ENCODE measurements around the gene CCDC30. TPM values are rescaled to one million over a fixed set of nuclear protein-coding genes. Genes with fewer than 3 reads are reported as not detected.

Gene CCDC30
- total RNA-seq, 1 donor from 2014 or later = 1.0 TPM

GRCh38 chr1:42449256-42449655 lies 13.8 kb upstream of the CCDC30 start:
- H3K4me1 ChIP-seq (ENCODE audit: control insufficient read depth in 3 of 3, insufficient read depth in 3 of 3, low read length in 3 of 3) = no peaks in the 10 kb centered on the region
- no peaks in the 10 kb centered on the region for H3K9me3 ChIP-seq (ENCODE audit: control insufficient read depth in 3 of 3, low read length in 3 of 3)

GRCh38 chr1:42450061-42450460 lies 13.0 kb upstream of the CCDC30 start:
- Histone ChIP-seq H3K9me3 (ENCODE audit: control insufficient read depth in 3 of 3, low read length in 3 of 3) (no peaks in the 10 kb centered on the region), H3K36me3 (ENCODE audit: control insufficient read depth in 3 of 3, insufficient read depth in 3 of 3, low read length in 3 of 3) (no peaks in the 10 kb centered on the region), H3K27me3 (ENCODE audit: control insufficient read depth in 3 of 3, insufficient read depth in 3 of 3, low read length in 3 of 3) (no peaks in the 10 kb centered on the region), H3K27ac (ENCODE audit: low read depth, low read length) (no peak overlapping the region), H3K4me1 (ENCODE audit: control insufficient read depth in 3 of 3, insufficient read depth in 3 of 3, low read length in 3 of 3) (peaks cover 0 to 1% (median 0%) of the 10 kb centered on the region in 3 donors), H3K9ac (ENCODE audit: low read depth in 1 of 3, low read length in 3 of 3) (no peak overlapping the region), H3K4me3 (ENCODE audit: low read length in 3 of 3) (no peak overlapping the region)

More at GRCh38 chr1:42449256-42449655, 13.8 kb upstream of the CCDC30 start:
- Histone ChIP-seq H3K4me3 (ENCODE audit: low read length in 3 of 3) (no peak overlapping the region), H3K9ac (ENCODE audit: low read depth in 1 of 3, low read length in 3 of 3) (no peak overlapping the region), H3K27ac (ENCODE audit: low read depth, low read length) (no peak overlapping the region), H3K27me3 (ENCODE audit: control insufficient read depth in 3 of 3, insufficient read depth in 3 of 3, low read length in 3 of 3) (no peaks in the 10 kb centered on the region), H3K36me3 (ENCODE audit: control insufficient read depth in 3 of 3, insufficient read depth in 3 of 3, low read length in 3 of 3) (no peaks in the 10 kb centered on the region)

- H3K27ac ChIP-seq (ENCODE audit: low read depth, low read length) = no peak overlapping the region
These were observed 9.7 kb upstream of the CCDC30 start for GRCh38 chr1:42453386-42453785.

GRCh38 chr1:42454403-42454802 lies 8.7 kb upstream of the CCDC30 start:
- H3K36me3 ChIP-seq (ENCODE audit: control insufficient read depth in 3 of 3, insufficient read depth in 3 of 3, low read length in 3 of 3) = peaks cover 0 to 11% (median 8%) of the 10 kb centered on the region in 3 donors
- H3K4me3 ChIP-seq (ENCODE audit: low read length in 3 of 3) = no peak overlapping the region
- H3K27me3 ChIP-seq (ENCODE audit: control insufficient read depth in 3 of 3, insufficient read depth in 3 of 3, low read length in 3 of 3) = no peaks in the 10 kb centered on the region
- no peak overlapping the region for H3K9ac ChIP-seq (ENCODE audit: low read depth in 1 of 3, low read length in 3 of 3)
- no peaks in the 10 kb centered on the region for H3K9me3 ChIP-seq (ENCODE audit: control insufficient read depth in 3 of 3, low read length in 3 of 3)
- H3K4me1 ChIP-seq (ENCODE audit: control insufficient read depth in 3 of 3, insufficient read depth in 3 of 3, low read length in 3 of 3) = peaks cover 11 to 23% (median 11%) of the 10 kb centered on the region in 3 donors
- H3K27ac ChIP-seq (ENCODE audit: low read depth, low read length) = no peak overlapping the region

More at GRCh38 chr1:42453386-42453785, 9.7 kb upstream of the CCDC30 start:
- H3K36me3 ChIP-seq (ENCODE audit: control insufficient read depth in 3 of 3, insufficient read depth in 3 of 3, low read length in 3 of 3) = peaks cover 0 to 5% (median 4%) of the 10 kb centered on the region in 3 donors
- peaks cover 11 to 23% (median 11%) of the 10 kb centered on the region in 3 donors for H3K4me1 ChIP-seq (ENCODE audit: control insufficient read depth in 3 of 3, insufficient read depth in 3 of 3, low read length in 3 of 3)
- H3K27me3 ChIP-seq (ENCODE audit: control insufficient read depth in 3 of 3, insufficient read depth in 3 of 3, low read length in 3 of 3) = no peaks in the 10 kb centered on the region
- H3K9ac ChIP-seq (ENCODE audit: low read depth in 1 of 3, low read length in 3 of 3) = no peak overlapping the region
- no peak overlapping the region for H3K4me3 ChIP-seq (ENCODE audit: low read length in 3 of 3)
- H3K9me3 ChIP-seq (ENCODE audit: control insufficient read depth in 3 of 3, low read length in 3 of 3) = no peaks in the 10 kb centered on the region

GRCh38 chr1:42456010-42456753 lies 6.9 kb upstream of the CCDC30 start, which contains the start of the genes PPCS and ZMYND12:
TSS of gene PPCS (plus strand) at chr1:42456543. CDS start at chr1:42456566, 23 bp downstream.
TSS of gene ZMYND12 (minus strand) at chr1:42456022. CDS start at chr1:42455997, 25 bp downstream.
- H3K27ac ChIP-seq (ENCODE audit: low read depth, low read length) = peak within 1 kb of the TSS; percentile 87
- no peaks in the 10 kb centered on the region for H3K9me3 ChIP-seq (ENCODE audit: control insufficient read depth in 3 of 3, low read length in 3 of 3)
- H3K27me3 ChIP-seq (ENCODE audit: control insufficient read depth in 3 of 3, insufficient read depth in 3 of 3, low read length in 3 of 3) = no peaks in the 10 kb centered on the region
- peak within 1 kb of the TSS; percentile 84 to 96 (median 93) for H3K9ac ChIP-seq (ENCODE audit: low read depth in 1 of 3, low read length in 3 of 3)
- H3K36me3 ChIP-seq (ENCODE audit: control insufficient read depth in 3 of 3, insufficient read depth in 3 of 3, low read length in 3 of 3) = peaks cover 3 to 25% (median 17%) of the 10 kb centered on the region in 3 donors
- peak within 1 kb of the TSS; percentile 94 to 99 (median 96) for H3K4me3 ChIP-seq (ENCODE audit: low read length in 3 of 3)
- peaks cover 11 to 23% (median 11%) of the 10 kb centered on the region in 3 donors for H3K4me1 ChIP-seq (ENCODE audit: control insufficient read depth in 3 of 3, insufficient read depth in 3 of 3, low read length in 3 of 3)

- no peaks in the 10 kb centered on the region for H3K27me3 ChIP-seq (ENCODE audit: control insufficient read depth in 3 of 3, insufficient read depth in 3 of 3, low read length in 3 of 3)
- peaks cover 11 to 23% (median 11%) of the 10 kb centered on the region in 3 donors for H3K4me1 ChIP-seq (ENCODE audit: control insufficient read depth in 3 of 3, insufficient read depth in 3 of 3, low read length in 3 of 3)
- peak overlapping the region; percentile 84 to 96 (median 93) for H3K9ac ChIP-seq (ENCODE audit: low read depth in 1 of 3, low read length in 3 of 3)
- peaks cover 3 to 25% (median 18%) of the 10 kb centered on the region in 3 donors for H3K36me3 ChIP-seq (ENCODE audit: control insufficient read depth in 3 of 3, insufficient read depth in 3 of 3, low read length in 3 of 3)
- H3K4me3 ChIP-seq (ENCODE audit: low read length in 3 of 3) = peak overlapping the region; percentile 94 to 99 (median 96)
- peak overlapping the region; percentile 87 for H3K27ac ChIP-seq (ENCODE audit: low read depth, low read length)
- H3K9me3 ChIP-seq (ENCODE audit: control insufficient read depth in 3 of 3, low read length in 3 of 3) = no peaks in the 10 kb centered on the region
These were observed 6.4 kb upstream of the CCDC30 start for GRCh38 chr1:42456754-42457089.

GRCh38 chr1:42461196-42461595 lies 1.9 kb upstream of the CCDC30 start:
- Histone ChIP-seq H3K36me3 (ENCODE audit: control insufficient read depth in 3 of 3, insufficient read depth in 3 of 3, low read length in 3 of 3) (peaks cover 3 to 25% (median 18%) of the 10 kb centered on the region in 3 donors), H3K27ac (ENCODE audit: low read depth, low read length) (no peak overlapping the region), H3K9ac (ENCODE audit: low read depth in 1 of 3, low read length in 3 of 3) (no peak overlapping the region), H3K9me3 (ENCODE audit: control insufficient read depth in 3 of 3, low read length in 3 of 3) (no peaks in the 10 kb centered on the region), H3K4me1 (ENCODE audit: control insufficient read depth in 3 of 3, insufficient read depth in 3 of 3, low read length in 3 of 3) (peaks cover 10 to 24% (median 20%) of the 10 kb centered on the region in 3 donors), H3K27me3 (ENCODE audit: control insufficient read depth in 3 of 3, insufficient read depth in 3 of 3, low read length in 3 of 3) (no peaks in the 10 kb centered on the region), H3K4me3 (ENCODE audit: low read length in 3 of 3) (no peak overlapping the region)

- Histone ChIP-seq H3K9ac (ENCODE audit: low read depth in 1 of 3, low read length in 3 of 3) (no peak overlapping the region), H3K9me3 (ENCODE audit: control insufficient read depth in 3 of 3, low read length in 3 of 3) (no peaks in the 10 kb centered on the region), H3K4me3 (ENCODE audit: low read length in 3 of 3) (peak overlapping the region in 2 of 3 donors; percentile 74 to 89), H3K36me3 (ENCODE audit: control insufficient read depth in 3 of 3, insufficient read depth in 3 of 3, low read length in 3 of 3) (peaks cover 3 to 15% (median 14%) of the 10 kb centered on the region in 3 donors), H3K27ac (ENCODE audit: low read depth, low read length) (no peak overlapping the region), H3K4me1 (ENCODE audit: control insufficient read depth in 3 of 3, insufficient read depth in 3 of 3, low read length in 3 of 3) (peaks cover 3 to 17% (median 9%) of the 10 kb centered on the region in 3 donors), H3K27me3 (ENCODE audit: control insufficient read depth in 3 of 3, insufficient read depth in 3 of 3, low read length in 3 of 3) (no peaks in the 10 kb centered on the region)
These were observed 835 bp downstream of the CCDC30 start for GRCh38 chr1:42463921-42464320.

- Histone ChIP-seq H3K9ac (ENCODE audit: low read depth in 1 of 3, low read length in 3 of 3) (no peak overlapping the region), H3K4me3 (ENCODE audit: low read length in 3 of 3) (no peak overlapping the region), H3K27me3 (ENCODE audit: control insufficient read depth in 3 of 3, insufficient read depth in 3 of 3, low read length in 3 of 3) (no peaks in the 10 kb centered on the region), H3K27ac (ENCODE audit: low read depth, low read length) (no peak overlapping the region), H3K4me1 (ENCODE audit: control insufficient read depth in 3 of 3, insufficient read depth in 3 of 3, low read length in 3 of 3) (peaks cover 3 to 17% (median 9%) of the 10 kb centered on the region in 3 donors), H3K9me3 (ENCODE audit: control insufficient read depth in 3 of 3, low read length in 3 of 3) (no peaks in the 10 kb centered on the region), H3K36me3 (ENCODE audit: control insufficient read depth in 3 of 3, insufficient read depth in 3 of 3, low read length in 3 of 3) (peaks cover 0 to 3% (median 0%) of the 10 kb centered on the region in 3 donors)
These were observed 2.9 kb downstream of the CCDC30 start for GRCh38 chr1:42466030-42466429.

- Histone ChIP-seq H3K9me3 (ENCODE audit: control insufficient read depth in 3 of 3, low read length in 3 of 3) (no peaks in the 10 kb centered on the region), H3K4me3 (ENCODE audit: low read length in 3 of 3) (no peak overlapping the region), H3K27me3 (ENCODE audit: control insufficient read depth in 3 of 3, insufficient read depth in 3 of 3, low read length in 3 of 3) (no peaks in the 10 kb centered on the region), H3K9ac (ENCODE audit: low read depth in 1 of 3, low read length in 3 of 3) (no peak overlapping the region), H3K36me3 (ENCODE audit: control insufficient read depth in 3 of 3, insufficient read depth in 3 of 3, low read length in 3 of 3) (no peaks in the 10 kb centered on the region), H3K27ac (ENCODE audit: low read depth, low read length) (no peak overlapping the region), H3K4me1 (ENCODE audit: control insufficient read depth in 3 of 3, insufficient read depth in 3 of 3, low read length in 3 of 3) (no peaks in the 10 kb centered on the region)
These were observed 6.6 kb downstream of the CCDC30 start for GRCh38 chr1:42469727-42470126.

All from skeletal muscle tissue (tissue), 4 donors.